ENCODE results near the gene DHRSX.
A peak's percentile ranks its signal among the peaks of the same experiment; 100 is the strongest.
"Not testable (repeated sequence)": the region's sequence is repeated elsewhere in the genome, so short reads cannot be mapped to it uniquely, and the experiment has no call there.

DHRSX gene

GRCh38 chrX:2423899-2424298, 76.9 kb downstream of the DHRSX start:
- no peak for DNase-seq

- DNase-seq: no peak
Observed at GRCh38 chrX:2423282-2423681, 77.5 kb downstream of the DHRSX start.

- not testable (repeated sequence) for DNase-seq
Observed at GRCh38 chrX:2419418-2419817, 81.4 kb downstream of the DHRSX start.

GRCh38 chrX:2418000-2418399, 82.8 kb downstream of the DHRSX start:
- DNase-seq: no peak

- no peak for DNase-seq
Observed at GRCh38 chrX:2416851-2417604, 83.7 kb downstream of the DHRSX start.

GRCh38 chrX:2414384-2414783, 86.4 kb downstream of the DHRSX start:
- DNase-seq: no peak

GRCh38 chrX:2413969-2414368, 86.8 kb downstream of the DHRSX start:
- DNase-seq: no peak

- no peak for DNase-seq
Observed at GRCh38 chrX:2412131-2412530, 88.6 kb downstream of the DHRSX start.

- DNase-seq: no peak
Observed at GRCh38 chrX:2410279-2411020, 90.3 kb downstream of the DHRSX start.

- DNase-seq: no peak
Observed at GRCh38 chrX:2409796-2410195, 91.0 kb downstream of the DHRSX start.

- DNase-seq: no peak
Observed at GRCh38 chrX:2408856-2409255, 91.9 kb downstream of the DHRSX start.

GRCh38 chrX:2406891-2407518, 93.8 kb downstream of the DHRSX start:
- DNase-seq: no peak

- DNase-seq: no peak
Observed at GRCh38 chrX:2404776-2405175, 96.0 kb downstream of the DHRSX start.

GRCh38 chrX:2402361-2402690, 98.5 kb downstream of the DHRSX start:
- DNase-seq: no peak

GRCh38 chrX:2401590-2402360, 99.0 kb downstream of the DHRSX start:
- peak; percentile 63 for DNase-seq

GRCh38 chrX:2401201-2401589, 99.6 kb downstream of the DHRSX start:
- no peak for DNase-seq

GRCh38 chrX:2398064-2398656, 102.6 kb downstream of the DHRSX start:
- peak; percentile 66 for DNase-seq

- DNase-seq: no peak
Observed at GRCh38 chrX:2397229-2398063, 103.3 kb downstream of the DHRSX start.

- no peak for DNase-seq
Observed at GRCh38 chrX:2395261-2395992, 105.3 kb downstream of the DHRSX start.

- DNase-seq: peak; percentile 97
Observed at GRCh38 chrX:2391869-2392606, 108.7 kb downstream of the DHRSX start.

GRCh38 chrX:2390754-2391153, 110.0 kb downstream of the DHRSX start:
- DNase-seq: no peak

Data from islet precursor cell (in vitro differentiated cells).